CD14-positive monocyte (primary cell): Measurements from ENCODE around the gene NUP205. TPM values are rescaled to one million over a fixed set of nuclear protein-coding genes. Genes with fewer than 3 reads are reported as not detected.

Source experiments
- DNase-seq, 3 donors: peaks; one replicate each; pipeline ENCODE4 v3.0.0-alpha.2; 2011 to 2022
- H2AFZ ChIP-seq: 2 replicates; pipeline ENCODE4 v1.6.0; 2012; ENCODE audit warnings: mild to moderate bottlenecking, low read depth, low read length, inconsistent platforms; ENCODE audit not compliant: insufficient read depth, poor library complexity, severe bottlenecking
- H3K27ac ChIP-seq, 2 donors: 1 replicate in 1 of 2; 2 replicates in 1 of 2; pipeline ENCODE4 v1.5.1; 2012 to 2013; ENCODE audit warnings: low read length in 2 of 2, control low read depth in 1 of 2, inconsistent platforms in 1 of 2, low read depth in 1 of 2, mild to moderate bottlenecking in 1 of 2
- H3K27me3 ChIP-seq, 2 donors: one replicate each; pipeline versions ENCODE4 v1.6.0 to v1.6.1; 2011 to 2013; ENCODE audit warnings: low read length in 2 of 2; ENCODE audit not compliant: control insufficient read depth in 2 of 2, insufficient read depth in 2 of 2
- H3K36me3 ChIP-seq, 2 donors: replicated peaks in 1 of 2; 1 replicate in 1 of 2; 2 replicates in 1 of 2; pipeline versions ENCODE4 v1.5.1 to v1.6.1; 2012 to 2013; ENCODE audit warnings: low read length in 2 of 2, control low read depth in 1 of 2, inconsistent platforms in 1 of 2, mild to moderate bottlenecking in 1 of 2; ENCODE audit not compliant: insufficient read depth in 2 of 2, control insufficient read depth in 1 of 2
- H3K4me1 ChIP-seq, 2 donors: 1 replicate in 1 of 2; 2 replicates in 1 of 2; pipeline versions ENCODE4 v1.5.1 to v1.6.1; 2012 to 2013; ENCODE audit warnings: low read length in 2 of 2, control low read depth in 1 of 2, inconsistent platforms in 1 of 2, mild to moderate bottlenecking in 1 of 2, moderate library complexity in 1 of 2; ENCODE audit not compliant: insufficient read depth in 2 of 2, control insufficient read depth in 1 of 2
- H3K4me2 ChIP-seq: replicated peaks from 2 replicates; pipeline ENCODE3; 2012; ENCODE audit warnings: low read length, moderate library complexity, mild to moderate bottlenecking; ENCODE audit not compliant: poor library complexity, severe bottlenecking; ENCODE audit errors: extremely low read depth
- H3K4me3 ChIP-seq, 3 experiments: fragments of 200-600 bp in 1 of 3; sonication (generic) in 1 of 3; replicated peaks in 1 of 3; 1 replicate in 2 of 3; 2 replicates in 1 of 3; pipeline ENCODE4 v1.5.1; 2011 to 2013; ENCODE audit warnings: low read length in 3 of 3, mild to moderate bottlenecking in 3 of 3, control low read depth in 2 of 3, low read depth in 2 of 3, inconsistent platforms in 1 of 3, moderate library complexity in 1 of 3
- H3K79me2 ChIP-seq: 2 replicates; pipeline ENCODE4 v1.6.0; 2012; ENCODE audit warnings: mild to moderate bottlenecking, control low read depth, inconsistent platforms, low read length, moderate library complexity; ENCODE audit not compliant: insufficient read depth
- H3K9ac ChIP-seq: 2 replicates; pipeline ENCODE4 v1.6.0; 2017; ENCODE audit warnings: low read length, mild to moderate bottlenecking; ENCODE audit not compliant: insufficient read depth, poor library complexity, severe bottlenecking
- H3K9me3 ChIP-seq, 2 donors: replicated peaks in 1 of 2; 1 replicate in 1 of 2; 2 replicates in 1 of 2; pipeline versions ENCODE4 v1.5.1 to v1.6.1; 2012 to 2013; ENCODE audit warnings: low read length in 2 of 2, control low read depth in 1 of 2; ENCODE audit not compliant: control insufficient read depth in 1 of 2, insufficient read depth in 1 of 2
- H4K20me1 ChIP-seq: 2 replicates; pipeline ENCODE4 v1.6.0; 2012; ENCODE audit warnings: mild to moderate bottlenecking, low read length, control low read depth, moderate library complexity; ENCODE audit not compliant: insufficient read depth
- H3K27ac Mint-ChIP-seq, 7 donors: one replicate each; pipeline ENCODE4 v1.8.0; 2020; ENCODE audit warnings: mild to moderate bottlenecking in 7 of 7, mixed read lengths in 7 of 7, moderate library complexity in 6 of 7, inconsistent platforms in 2 of 7
- H3K27me3 Mint-ChIP-seq, 3 donors: one replicate each; pipeline ENCODE4 v1.8.0; 2021 to 2022; ENCODE audit warnings: low read depth in 3 of 3, mild to moderate bottlenecking in 3 of 3, mixed read lengths in 3 of 3, moderate library complexity in 3 of 3, inconsistent platforms in 1 of 3
- H3K36me3 Mint-ChIP-seq, 2 donors: one replicate each; pipeline ENCODE4 v1.8.0; 2020; ENCODE audit warnings: mixed read lengths in 2 of 2, inconsistent platforms in 1 of 2, mild to moderate bottlenecking in 1 of 2
- H3K4me1 Mint-ChIP-seq: one replicate; pipeline ENCODE4 v1.8.0; 2020; ENCODE audit warnings: mild to moderate bottlenecking, mixed read lengths
- H3K4me3 Mint-ChIP-seq, 2 donors: one replicate each; pipeline ENCODE4 v1.8.0; 2020; ENCODE audit warnings: mild to moderate bottlenecking in 2 of 2, mixed read lengths in 2 of 2, moderate library complexity in 1 of 2
- H3K9me3 Mint-ChIP-seq, 7 donors: one replicate each; pipeline ENCODE4 v1.8.0; 2020 to 2022; ENCODE audit warnings: mixed read lengths in 7 of 7, mild to moderate bottlenecking in 6 of 7, moderate library complexity in 6 of 7, inconsistent platforms in 2 of 7
- CTCF ChIP-seq: fragments of 200-600 bp; IDR thresholded peaks from one replicate; pipeline ENCODE4 v1.8.0; 2022; ENCODE audit warnings: antibody characterized with exemption, mild to moderate bottlenecking
- WGBS: methylation state at CpG from one replicate; pipeline ENCODE4 v1.1.5; 2013; ENCODE audit warnings: missing lambda C conversion rate; ENCODE audit not compliant: insufficient coverage; 5-methylcytosine and 5-hydroxymethylcytosine counted together
- intact Hi-C, 2 donors: fragments of 100-400 bp; cut with micrococcal nuclease; formaldehyde crosslinking; loops; one replicate each; pipeline versions ENCODE4 v1.15.0 to v1.15.1; 2023
- polyA plus RNA-seq, 3 donors: library from polyadenylated mRNA; depleted of rRNA in 1 of 3; unstranded in 2 of 3; stranded (reverse) in 1 of 3; fragments of 300-500 nt in 2 of 3; fragments of >200 nt in 1 of 3; fragmentation: Illumina TruSeq in 2 of 3; gene quantifications; 1 replicate in 2 of 3; 2 replicates in 1 of 3; pipeline ENCODE4 v1.2.3, GENCODE V29; 2012 to 2021

Gene NUP205
- polyA plus RNA-seq, 3 donors = 10.9 to 15.2 (median 13.7) TPM

GRCh38 chr7:135575296-135575695 lies 17.6 kb downstream of the NUP205 start:
- intact Hi-C loops = no loop called here
- H3K4me3 Mint-ChIP-seq = peak overlapping the region in 1 of 2 donors; percentile 41
- Histone ChIP-seq H3K27me3 (no peaks in the 10 kb centered on the region), H3K4me3 (no peak overlapping the region), H4K20me1 (no peaks in the 10 kb centered on the region), H3K4me2 (no peak overlapping the region), H3K9me3 (no peaks in the 10 kb centered on the region), H2AFZ (no peak overlapping the region), H3K9ac (no peak overlapping the region), H3K79me2 (peaks cover 17% of the 10 kb centered on the region), H3K36me3 (peaks cover 79 to 94% of the 10 kb centered on the region in 2 donors), H3K4me1 (no peaks in the 10 kb centered on the region), H3K27ac (peak overlapping the region in 1 of 2 donors; percentile 24)
- peak overlapping the region in 5 of 7 donors; percentile 5 to 69 (median 33) for H3K27ac Mint-ChIP-seq
- H3K27me3 Mint-ChIP-seq = no peaks in the 10 kb centered on the region
- 83% methylated on average over 4 of the region's 4 CpGs for WGBS
- no peak for TF ChIP-seq CTCF
- no peaks in the 10 kb centered on the region for H3K9me3 Mint-ChIP-seq
- peaks cover 72 to 82% of the 10 kb centered on the region in 2 donors for H3K36me3 Mint-ChIP-seq
- peaks cover 3% of the 10 kb centered on the region for H3K4me1 Mint-ChIP-seq
- no peak for DNase-seq

GRCh38 chr7:135578569-135578968 lies 20.9 kb downstream of the NUP205 start:
- Histone ChIP-seq H3K79me2 (no peaks in the 10 kb centered on the region), H2AFZ (no peak overlapping the region), H3K4me1 (no peaks in the 10 kb centered on the region), H3K27ac (no peak overlapping the region), H4K20me1 (no peaks in the 10 kb centered on the region), H3K27me3 (no peaks in the 10 kb centered on the region), H3K36me3 (peaks cover 84 to 98% of the 10 kb centered on the region in 2 donors), H3K9me3 (no peaks in the 10 kb centered on the region), H3K9ac (no peak overlapping the region), H3K4me3 (no peak overlapping the region), H3K4me2 (no peak overlapping the region)
- Mint-ChIP-seq H3K4me1 (peaks cover 3% of the 10 kb centered on the region), H3K36me3 (peaks cover 78 to 87% of the 10 kb centered on the region in 2 donors), H3K27ac (no peak overlapping the region), H3K9me3 (no peaks in the 10 kb centered on the region), H3K4me3 (no peak overlapping the region), H3K27me3 (no peaks in the 10 kb centered on the region)
- DNase-seq = no peak
- no CpG with 5 or more reads among the region's 3 CpGs for WGBS
- TF ChIP-seq CTCF = no peak
- intact Hi-C loops = no loop called here
